ENCODE measurements around the gene ZNF362. TPM values are rescaled to one million over a fixed set of nuclear protein-coding genes. Genes with fewer than 3 reads are reported as not detected.
A peak's percentile ranks its signal among the peaks of the same experiment; 100 is the strongest.

ZNF362 gene
- total and polyA plus RNA-seq, 2 of the 13 experiments (the other 11 are each of a cell fraction or from before 2014, with no cell fraction given), result 8.3 to 14.2 TPM

GRCh38 chr1:33319949-33320618, 63.8 kb downstream of the ZNF362 start:
- peak; percentile 44 for ATAC-seq
- no peak for FAIRE-seq
- TF ChIP-seq BHLHE40 (IDR thresholded peaks at IDR 0.05; ENCODE audit: low read length), result no peak
- no peak for TF ChIP-seq NR1H2 (CRISPR knock-in tag; IDR thresholded peaks at IDR 0.05; ENCODE audit: borderline replicate concordance, low read depth)
- no peak for TF ChIP-seq ZNF329 (CRISPR knock-in tag; IDR thresholded peaks at IDR 0.05; ENCODE audit: low read depth)
- TF ChIP-seq NONO (IDR thresholded peaks at IDR 0.05), result no peak
- no peak for TF ChIP-seq NONO (CRISPR knock-in tag; conservative IDR thresholded peaks at IDR 0.05)
- no peak for TF ChIP-seq ZBTB2 (CRISPR knock-in tag; IDR thresholded peaks at IDR 0.05; ENCODE audit: low read depth)
- no peak for TF ChIP-seq MAFK (conservative IDR thresholded peaks at IDR 0.05 in 1 of 2, IDR thresholded peaks at IDR 0.05 in 1 of 2; ENCODE audit: low read length in 2 of 2)
- TF ChIP-seq ZNF484 (CRISPR knock-in tag; IDR thresholded peaks at IDR 0.05; ENCODE audit: borderline replicate concordance, low read depth), result no peak
- no peak for TF ChIP-seq BRF2 (CRISPR knock-in tag; IDR thresholded peaks at IDR 0.05)
- no peak for TF ChIP-seq FOXP1 (IDR thresholded peaks at IDR 0.05)
- no peak for TF ChIP-seq FOXP1 (CRISPR knock-in tag; IDR thresholded peaks at IDR 0.05)
- TF ChIP-seq MYNN (CRISPR knock-in tag; IDR thresholded peaks at IDR 0.05; ENCODE audit: low read depth), result no peak
- no peak for TF ChIP-seq CENPT (CRISPR knock-in tag; IDR thresholded peaks at IDR 0.05; ENCODE audit: low read depth)
- Histone ChIP-seq H3K9ac (ENCODE audit: insufficient read depth, low read depth, low read length) (no peak overlapping the region), H3K4me3 (replicated peaks in 1 of 3; ENCODE audit: insufficient read depth in 1 of 3, low read depth in 2 of 3, low read length in 3 of 3) (no peak overlapping the region), H3K27ac (ENCODE audit: extremely low read length, insufficient read depth, low read length) (no peak overlapping the region), H3K36me3 (replicated peaks in 1 of 2; ENCODE audit: control insufficient read depth in 1 of 2, insufficient read depth in 2 of 2, low read length in 2 of 2) (peaks cover 16 to 23% of the 10 kb centered on the region in 2 experiments), H3K4me1 (ENCODE audit: insufficient read depth, low read length) (no peaks in the 10 kb centered on the region), H4K20me1 (ENCODE audit: insufficient read depth, low read length) (peaks cover 15% of the 10 kb centered on the region; the same call in 1 of the 2 replicates), H2AFZ (ENCODE audit: low read length) (no peak overlapping the region), H3K9me3 (ENCODE audit: low read length) (no peaks in the 10 kb centered on the region), H3K4me2 (ENCODE audit: low read depth, low read length) (no peak overlapping the region), H3K79me2 (ENCODE audit: insufficient read depth, low read length) (no peaks in the 10 kb centered on the region), H3K27me3 (ENCODE audit: control insufficient read depth in 1 of 2, insufficient read depth in 2 of 2, low read length in 2 of 2) (peaks cover 6 to 33% of the 10 kb centered on the region in 2 experiments; a peak in 4 of 5 replicates)
- 53% methylated on average over 9 of the region's 12 CpGs for WGBS (ENCODE audit: low lambda C conversion rate)
- intact Hi-C loops (cut with micrococcal nuclease; ENCODE audit: unreplicated experiment) (no loop called here), in situ Hi-C loops (cut with HindIII; ENCODE audit: extremely low pct_ligation_motif_present, low pct_unique_long_range_greater_than_20kb) (no loop called here)
- no peak for DNase-seq (ENCODE audit: low spot score)
- CTCF ChIA-PET (ENCODE audit: low intra/inter-chr PET ratio, low total read pairs), result no interaction called here
- POLR2A ChIA-PET, result interaction anchor here (1.2 to 1.5 kb wide), 2 partner anchors 18 to 63 kb away, joined by 3 read pairs; no protein-coding TSS in a partner anchor
- no TSS peak for BruUV-seq (replicated peaks)

Measured in HepG2 (cell line).